HEK293 (cell line): Measurements from ENCODE around the gene COL15A1.

Experiments used
- CTCF ChIP-seq: fragments of 450-650 bp; formaldehyde crosslinking; IDR thresholded peaks from 2 replicates; pipeline ENCODE4 v1.5.1; 2016; ENCODE audit warnings: missing biosample characterization, missing genetic modification characterization
- ZNF121 ChIP-seq: fragments of 450-650 bp; formaldehyde crosslinking; IDR thresholded peaks from 2 replicates; pipeline ENCODE4 v1.5.1; 2016; ENCODE audit warnings: missing biosample characterization, missing genetic modification characterization

- TF ChIP-seq ZNF121 (tag by site-specific recombination) (no peak), CTCF (no peak)
These were observed 170.3 kb downstream of the COL15A1 start for GRCh38 chr9:99114049-99114440.
